AG04449 (cell line): ENCODE results near the gene JADE2.

Experiments
- CTCF ChIA-PET: fragments of 350-600 bp; formaldehyde crosslinking; extraction: SDS; loops from one replicate; lab custom pipeline; 2021; ENCODE audit warnings: antibody characterized with exemption; lab: Yijun Ruan, JAX
- POLR2A ChIA-PET: fragments of 400-600, 350-600 bp; formaldehyde crosslinking; extraction: SDS; loops from one replicate; lab custom pipeline; 2020; ENCODE audit warnings: antibody characterized with exemption, inconsistent platforms; lab: Yijun Ruan, JAX
- DNase-seq: peaks from one replicate; pipeline ENCODE4 v3.0.0-alpha.2; 2010; ENCODE audit warnings: low read depth, low spot score
- H3K4me3 ChIP-seq: 2 replicates; pipeline ENCODE4 v1.5.1; 2011; ENCODE audit warnings: low read depth, mild to moderate bottlenecking, control low read depth, low read length
- CTCF ChIP-seq: IDR thresholded peaks from one replicate; pipeline ENCODE4 v1.5.1; 2011; ENCODE audit warnings: mild to moderate bottlenecking, moderate library complexity, low read length, control low read depth, inconsistent platforms; ENCODE audit not compliant: insufficient read depth; ENCODE audit errors: missing control alignments

Gene JADE2

GRCh38 chr5:134600600-134600999, 75.1 kb downstream of the JADE2 start:
- POLR2A ChIA-PET = no interaction called here
- no peak overlapping the region for H3K4me3 ChIP-seq
- CTCF ChIA-PET = interaction anchor here (0.8 to 7.0 kb wide), 2 partner anchors 13 to 22 kb away, joined by 3 to 48 read pairs; no protein-coding TSS in a partner anchor
- TF ChIP-seq CTCF = no peak
- peak; percentile 65 for DNase-seq

- DNase-seq = no peak
- CTCF ChIA-PET = interaction anchor here (0.7 to 1.5 kb wide), 4 partner anchors 12 to 311 kb away, joined by 3 to 9 read pairs (median 3); no protein-coding TSS in a partner anchor
- POLR2A ChIA-PET = no interaction called here
- no peak for TF ChIP-seq CTCF
- H3K4me3 ChIP-seq = no peak overlapping the region
Observed at GRCh38 chr5:134603059-134603458, 77.6 kb downstream of the JADE2 start.

GRCh38 chr5:134604908-134605307, 79.4 kb downstream of the JADE2 start:
- no peak overlapping the region for H3K4me3 ChIP-seq
- ChIA-PET POLR2A (no interaction called here), CTCF (interaction anchor here (0.6 kb wide), 1 partner anchor 114 kb away, joined by 3 read pairs; no protein-coding TSS in a partner anchor)
- no peak for DNase-seq
- TF ChIP-seq CTCF = no peak

GRCh38 chr5:134606726-134607125, 81.3 kb downstream of the JADE2 start:
- CTCF ChIA-PET = interaction anchor here (0.8 to 1.7 kb wide), 4 partner anchors 20 to 304 kb away, joined by 3 to 6 read pairs (median 4); no protein-coding TSS in a partner anchor
- POLR2A ChIA-PET = no interaction called here
- no peak for TF ChIP-seq CTCF
- no peak overlapping the region for H3K4me3 ChIP-seq
- no peak for DNase-seq

- H3K4me3 ChIP-seq = no peak overlapping the region
- ChIA-PET CTCF (interaction anchor here (0.9 to 2.4 kb wide), 5 partner anchors 12 to 305 kb away, joined by 3 to 7 read pairs (median 4); no protein-coding TSS in a partner anchor), POLR2A (interaction anchor here (0.8 kb wide), 1 partner anchor 12 kb away, joined by 3 read pairs; no protein-coding TSS in a partner anchor)
- no peak for TF ChIP-seq CTCF
- no peak for DNase-seq
Observed at GRCh38 chr5:134608555-134608954, 83.1 kb downstream of the JADE2 start.

GRCh38 chr5:134609232-134609851, 83.9 kb downstream of the JADE2 start:
- H3K4me3 ChIP-seq = no peak overlapping the region
- no peak for TF ChIP-seq CTCF
- ChIA-PET CTCF (interaction anchor here (0.9 to 2.4 kb wide), 4 partner anchors 11 to 306 kb away, joined by 3 to 8 read pairs (median 6); no protein-coding TSS in a partner anchor), POLR2A (interaction anchor here (0.8 kb wide), 1 partner anchor 11 kb away, joined by 3 read pairs; no protein-coding TSS in a partner anchor)
- DNase-seq = no peak
